Measurements from ENCODE around the gene TTC7B. TPM values are rescaled to one million over a fixed set of nuclear protein-coding genes. Genes with fewer than 3 reads are reported as not detected.

TTC7B gene
- polyA plus RNA-seq, 1 donor (not counting 4 experiments of a cell fraction or from before 2014, with no cell fraction given), result 21.4 TPM

DNA sequence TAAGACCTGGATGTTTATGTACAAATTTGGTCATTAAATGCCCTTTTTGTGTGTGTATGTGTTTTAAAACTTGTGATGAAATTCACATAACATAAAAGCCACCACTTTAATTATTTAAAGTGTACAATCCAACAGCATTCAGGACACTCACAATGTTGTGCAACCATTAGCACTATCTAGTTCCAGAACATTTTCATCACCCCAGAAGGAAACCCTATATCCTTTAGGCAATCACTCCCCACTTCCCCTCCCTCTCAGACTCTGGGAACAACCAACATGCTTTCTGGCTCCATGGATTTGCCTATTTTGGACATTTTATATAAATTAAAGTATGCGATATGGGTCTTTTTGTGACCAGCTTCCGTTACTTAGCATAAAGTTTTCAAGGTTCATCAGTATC, 124.6 kb downstream of the TTC7B start:
- Histone ChIP-seq H3K79me2 (ENCODE audit: control insufficient read depth, insufficient read depth, low read length) (no peaks in the 10 kb centered on the region), H2AFZ (ENCODE audit: control insufficient read depth, low read length) (no peak overlapping the region), H3K9me1 (ENCODE audit: control insufficient read depth, extremely low read depth, insufficient read depth, low read length) (peaks cover 2% of the 10 kb centered on the region), H4K20me1 (ENCODE audit: control insufficient read depth, extremely low read depth, insufficient read depth, low read length) (no peaks in the 10 kb centered on the region), H3K27me3 (ENCODE audit: control insufficient read depth, extremely low read depth, insufficient read depth, low read length) (no peaks in the 10 kb centered on the region), H3K9ac (ENCODE audit: control insufficient read depth, extremely low read depth, insufficient read depth, low read length) (no peak overlapping the region), H3K27ac (ENCODE audit: control insufficient read depth, insufficient read depth, low read length) (no peak overlapping the region), H3K36me3 (ENCODE audit: control insufficient read depth in 2 of 2, extremely low read depth in 1 of 2, insufficient read depth in 2 of 2, low read length in 2 of 2) (no peaks in the 10 kb centered on the region), H3K9me3 (ENCODE audit: control insufficient read depth, low read depth, low read length) (no peaks in the 10 kb centered on the region), H3K4me2 (ENCODE audit: control insufficient read depth, extremely low read depth, insufficient read depth, low read depth, low read length) (no peak overlapping the region), H3K4me3 (ENCODE audit: control insufficient read depth in 2 of 3, extremely low read depth in 1 of 3, insufficient read depth in 2 of 3, low read depth in 1 of 3, low read length in 3 of 3) (no peak overlapping the region), H3K4me1 (ENCODE audit: control insufficient read depth, extremely low read depth, insufficient read depth, low read length) (peaks cover 2% of the 10 kb centered on the region)
- FAIRE-seq (no peak), DNase-seq (ENCODE audit: low read depth, low spot score) (no peak)
- dilution Hi-C loops (cut with MboI; ENCODE audit: extremely low pct_ligation_motif_present, low sequenced_read_pairs), result no loop called here
- TF ChIP-seq EZH2 (IDR thresholded peaks at IDR 0.05; ENCODE audit: low read length), result no peak
- TF ChIP-seq, protein P1, sequence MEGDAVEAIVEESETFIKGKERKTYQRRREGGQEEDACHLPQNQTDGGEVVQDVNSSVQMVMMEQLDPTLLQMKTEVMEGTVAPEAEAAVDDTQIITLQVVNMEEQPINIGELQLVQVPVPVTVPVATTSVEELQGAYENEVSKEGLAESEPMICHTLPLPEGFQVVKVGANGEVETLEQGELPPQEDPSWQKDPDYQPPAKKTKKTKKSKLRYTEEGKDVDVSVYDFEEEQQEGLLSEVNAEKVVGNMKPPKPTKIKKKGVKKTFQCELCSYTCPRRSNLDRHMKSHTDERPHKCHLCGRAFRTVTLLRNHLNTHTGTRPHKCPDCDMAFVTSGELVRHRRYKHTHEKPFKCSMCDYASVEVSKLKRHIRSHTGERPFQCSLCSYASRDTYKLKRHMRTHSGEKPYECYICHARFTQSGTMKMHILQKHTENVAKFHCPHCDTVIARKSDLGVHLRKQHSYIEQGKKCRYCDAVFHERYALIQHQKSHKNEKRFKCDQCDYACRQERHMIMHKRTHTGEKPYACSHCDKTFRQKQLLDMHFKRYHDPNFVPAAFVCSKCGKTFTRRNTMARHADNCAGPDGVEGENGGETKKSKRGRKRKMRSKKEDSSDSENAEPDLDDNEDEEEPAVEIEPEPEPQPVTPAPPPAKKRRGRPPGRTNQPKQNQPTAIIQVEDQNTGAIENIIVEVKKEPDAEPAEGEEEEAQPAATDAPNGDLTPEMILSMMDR (optimal IDR thresholded peaks at IDR 0.05 in 1 of 3, IDR thresholded peaks at IDR 0.05 in 1 of 3, conservative IDR thresholded peaks at IDR 0.05 in 1 of 3; ENCODE audit: extremely low read depth in 1 of 3, insufficient read depth in 2 of 3, low read length in 3 of 3), result no peak

DNA sequence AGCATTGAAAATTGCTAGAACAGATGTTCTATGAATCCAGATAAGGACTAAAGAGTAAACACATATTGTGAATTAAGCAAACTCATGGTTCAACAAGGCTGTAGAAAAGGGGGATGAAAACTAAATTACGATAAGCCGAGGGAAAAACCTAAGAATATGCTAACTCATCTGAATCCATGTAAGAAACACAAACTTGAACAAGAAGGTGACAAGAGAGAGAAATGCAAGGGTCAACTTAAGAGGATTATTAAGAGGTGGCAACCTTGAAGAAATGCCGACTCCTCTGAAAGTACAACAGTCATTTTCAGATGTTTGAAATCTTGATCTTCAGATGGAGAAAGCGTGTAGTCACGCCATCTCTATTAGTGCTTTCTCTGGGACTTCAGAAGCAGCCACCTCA, 128.6 kb downstream of the TTC7B start:
- no peak overlapping the region for H3K4me2 ChIP-seq (ENCODE audit: control insufficient read depth, extremely low read depth, insufficient read depth, low read depth, low read length)
- H3K9me3 ChIP-seq (ENCODE audit: control insufficient read depth, low read depth, low read length), result no peaks in the 10 kb centered on the region
- H3K36me3 ChIP-seq (ENCODE audit: control insufficient read depth in 2 of 2, extremely low read depth in 1 of 2, insufficient read depth in 2 of 2, low read length in 2 of 2), result no peaks in the 10 kb centered on the region
- no peak overlapping the region for H3K9ac ChIP-seq (ENCODE audit: control insufficient read depth, extremely low read depth, insufficient read depth, low read length)
- H3K4me1 ChIP-seq (ENCODE audit: control insufficient read depth, extremely low read depth, insufficient read depth, low read length), result peaks cover 2% of the 10 kb centered on the region
- H3K27ac ChIP-seq (ENCODE audit: control insufficient read depth, insufficient read depth, low read length), result no peak overlapping the region
- H3K79me2 ChIP-seq (ENCODE audit: control insufficient read depth, insufficient read depth, low read length), result no peaks in the 10 kb centered on the region
- no peaks in the 10 kb centered on the region for H3K9me1 ChIP-seq (ENCODE audit: control insufficient read depth, extremely low read depth, insufficient read depth, low read length)
- no peak overlapping the region for H3K4me3 ChIP-seq (ENCODE audit: control insufficient read depth in 2 of 3, extremely low read depth in 1 of 3, insufficient read depth in 2 of 3, low read depth in 1 of 3, low read length in 3 of 3)
- H2AFZ ChIP-seq (ENCODE audit: control insufficient read depth, low read length), result no peak overlapping the region
- H4K20me1 ChIP-seq (ENCODE audit: control insufficient read depth, extremely low read depth, insufficient read depth, low read length), result no peaks in the 10 kb centered on the region
- FAIRE-seq, result no peak
- dilution Hi-C loops (cut with MboI; ENCODE audit: extremely low pct_ligation_motif_present, low sequenced_read_pairs), result no loop called here
- no peak for DNase-seq (ENCODE audit: low read depth, low spot score)
- no peaks in the 10 kb centered on the region for H3K27me3 ChIP-seq (ENCODE audit: control insufficient read depth, extremely low read depth, insufficient read depth, low read length)
- TF ChIP-seq, protein P1 (optimal IDR thresholded peaks at IDR 0.05 in 1 of 3, IDR thresholded peaks at IDR 0.05 in 1 of 3, conservative IDR thresholded peaks at IDR 0.05 in 1 of 3; ENCODE audit: extremely low read depth in 1 of 3, insufficient read depth in 2 of 3, low read length in 3 of 3), result no peak
- no peak for TF ChIP-seq EZH2 (IDR thresholded peaks at IDR 0.05; ENCODE audit: low read length)

Measured in keratinocyte (primary cell).